Thoracic aorta endothelial cell (primary cell): ENCODE measurements around the gene MBD1. TPM values are rescaled to one million over a fixed set of nuclear protein-coding genes. Genes with fewer than 3 reads are reported as not detected.

Experiments
- small RNA-seq: library from RNA; depleted of rRNA; stranded (forward); fragments of <200 nt; gene quantifications from one replicate; pipeline ENCODE3, GENCODE V24; 2012
- total RNA-seq: library from RNA; depleted of rRNA; stranded (reverse); fragments of >200 nt; gene quantifications from 2 replicates; pipeline ENCODE4 v1.2.3, GENCODE V29; 2012

Gene MBD1, protein sequence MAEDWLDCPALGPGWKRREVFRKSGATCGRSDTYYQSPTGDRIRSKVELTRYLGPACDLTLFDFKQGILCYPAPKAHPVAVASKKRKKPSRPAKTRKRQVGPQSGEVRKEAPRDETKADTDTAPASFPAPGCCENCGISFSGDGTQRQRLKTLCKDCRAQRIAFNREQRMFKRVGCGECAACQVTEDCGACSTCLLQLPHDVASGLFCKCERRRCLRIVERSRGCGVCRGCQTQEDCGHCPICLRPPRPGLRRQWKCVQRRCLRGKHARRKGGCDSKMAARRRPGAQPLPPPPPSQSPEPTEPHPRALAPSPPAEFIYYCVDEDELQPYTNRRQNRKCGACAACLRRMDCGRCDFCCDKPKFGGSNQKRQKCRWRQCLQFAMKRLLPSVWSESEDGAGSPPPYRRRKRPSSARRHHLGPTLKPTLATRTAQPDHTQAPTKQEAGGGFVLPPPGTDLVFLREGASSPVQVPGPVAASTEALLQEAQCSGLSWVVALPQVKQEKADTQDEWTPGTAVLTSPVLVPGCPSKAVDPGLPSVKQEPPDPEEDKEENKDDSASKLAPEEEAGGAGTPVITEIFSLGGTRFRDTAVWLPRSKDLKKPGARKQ
- total RNA-seq: 59.7 and 61.5 TPM in 2 replicates

DNA sequence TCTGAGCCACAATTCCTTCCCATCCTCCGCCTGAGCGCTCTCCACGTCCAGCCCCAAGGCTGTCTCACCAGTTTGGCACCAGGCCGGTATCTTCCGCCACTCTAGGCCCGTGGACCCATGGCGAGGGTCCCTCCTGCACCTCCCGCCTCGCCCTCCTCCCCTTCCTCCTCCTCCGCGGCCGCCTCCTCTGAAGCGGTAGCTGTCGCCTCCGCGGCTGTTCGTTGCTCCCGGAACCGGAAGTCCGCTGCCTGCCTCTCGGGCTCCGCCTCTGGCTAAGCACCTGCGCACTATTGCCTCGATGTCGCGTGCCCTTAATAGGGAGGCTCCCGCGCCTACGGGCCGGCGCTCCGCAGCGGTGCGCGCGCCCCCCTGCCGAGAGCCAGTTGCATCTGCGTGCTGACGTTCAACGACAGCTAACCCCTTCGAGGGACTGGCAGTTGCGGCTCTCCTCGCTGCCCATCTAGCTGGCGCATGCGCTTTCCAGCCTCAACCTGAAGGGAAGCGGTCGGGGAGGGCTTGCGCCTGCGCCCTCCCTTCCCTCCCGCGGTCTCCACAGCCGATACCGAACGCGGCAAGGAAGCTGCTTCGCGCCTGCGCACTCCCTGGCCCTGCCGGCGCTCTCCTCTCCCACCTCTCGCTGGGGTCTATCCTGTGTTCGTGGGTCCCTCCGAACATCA, at the start of gene MBD1:
MBD1 (minus strand) TSS at position 229 of the 677 bp plus-strand sequence. CDS start 1,531 bp downstream, outside the sequence.

GRCh38 chr18:50287441-50288347, 6.4 kb upstream of the MBD1 start, which contains the start of gene CXXC1:
CXXC1 (minus strand) TSS chr18:50287692; CDS start chr18:50287589, 103 bp downstream.

GRCh38 chr18:50266248-50266704, 15.0 kb downstream of the MBD1 start, which contains the start of gene CFAP53:
CFAP53 (minus strand) TSS chr18:50266495; CDS start chr18:50266404, 91 bp downstream.

Small RNA genes within 50 kb of the gene (small RNA-seq; reads per million reads assigned to genes)
- not detected for gene RNA5SP458

Other genes starting within 250 kb of the MBD1 start
- 0.27 and 0.36 TPM in 2 replicates for gene MYO5B, start 86.4 kb downstream of the MBD1 start, total RNA-seq
- 0.07 TPM in 1 of 2 replicates, not detected in the other for gene CFAP53, start 15.0 kb downstream of the MBD1 start, total RNA-seq
- gene CXXC1, start 6.2 kb upstream of the MBD1 start, total RNA-seq: 37.7 and 41.4 TPM in 2 replicates
- 35.5 and 47.7 TPM in 2 replicates for gene SKA1, start 93.5 kb upstream of the MBD1 start, total RNA-seq